ENCODE data around the gene GLIS2.

- TF ChIP-seq CTCF (tag by site-specific recombination; IDR thresholded peaks at IDR 0.05) (no peak), PBX3 (CRISPR knock-in tag; IDR thresholded peaks at IDR 0.05) (no peak), TCF7L2 (IDR thresholded peaks at IDR 0.05; ENCODE audit: borderline replicate concordance, low read depth, low read length) (no peak), ZNF366 (tag by site-specific recombination; conservative IDR thresholded peaks at IDR 0.05) (no peak), GLIS2 (tag by site-specific recombination; IDR thresholded peaks at IDR 0.05) (no peak)
Measured at GRCh38 chr16:4277987-4278513, 37.8 kb upstream of the GLIS2 start.
